Measurements from ENCODE around the gene FATE1. TPM values are rescaled to one million over a fixed set of nuclear protein-coding genes. Genes with fewer than 3 reads are reported as not detected.

Gene FATE1
- total RNA-seq, 1 donor from 2014 or later: not detected

- H3K9me3 Mint-ChIP-seq (ENCODE audit: unreplicated experiment): no peaks in the 10 kb centered on the region
- Histone ChIP-seq H3K27me3 (ENCODE audit: insufficient read depth, low read length) (no peaks in the 10 kb centered on the region), H2AFZ (ENCODE audit: low read depth, low read length) (no peak overlapping the region), H3K9me3 (ENCODE audit: insufficient read depth, low read depth, low read length) (no peaks in the 10 kb centered on the region), H3K36me3 (ENCODE audit: insufficient read depth, low read length) (no peaks in the 10 kb centered on the region), H3K27ac (ENCODE audit: low read depth, low read length) (no peak overlapping the region), H3K79me2 (ENCODE audit: insufficient read depth, low read length) (no peaks in the 10 kb centered on the region), H3K4me2 (ENCODE audit: low read length) (no peak overlapping the region), H3K4me1 (ENCODE audit: insufficient read depth, low read length) (no peaks in the 10 kb centered on the region), H4K20me1 (ENCODE audit: insufficient read depth, low read length) (no peaks in the 10 kb centered on the region), H3K4me3 (ENCODE audit: insufficient read depth, low read depth, low read length) (no peak overlapping the region), H3K9ac (ENCODE audit: low read length) (no peak overlapping the region)
- H3K4me3 Mint-ChIP-seq (ENCODE audit: unreplicated experiment): no peak overlapping the region
- H3K36me3 Mint-ChIP-seq (ENCODE audit: low read depth, unreplicated experiment): no peaks in the 10 kb centered on the region
- TF ChIP-seq EZH2 (IDR thresholded peaks at IDR 0.05; ENCODE audit: insufficient read depth, low read length): no peak
- TF ChIP-seq CTCF (IDR thresholded peaks at IDR 0.05; ENCODE audit: insufficient read depth, low read depth, low read length): no peak
- peaks cover 4% of the 10 kb centered on the region for H3K4me1 Mint-ChIP-seq (ENCODE audit: low read depth, unreplicated experiment)
- DNase-seq (ENCODE audit: low read depth) (no peak), FAIRE-seq (no peak)
- H3K27me3 Mint-ChIP-seq (ENCODE audit: low read depth, unreplicated experiment): peaks cover 15% of the 10 kb centered on the region
- no peak overlapping the region for H3K27ac Mint-ChIP-seq (ENCODE audit: unreplicated experiment)
These were observed 4.7 kb upstream of the FATE1 start for GRCh38 chrX:151711154-151711553.

GRCh38 chrX:151711787-151712186 lies 4.0 kb upstream of the FATE1 start:
- H3K27ac ChIP-seq (ENCODE audit: low read depth, low read length): no peak overlapping the region
- no peak overlapping the region for H3K27ac Mint-ChIP-seq (ENCODE audit: unreplicated experiment)
- no peak overlapping the region for H3K9ac ChIP-seq (ENCODE audit: low read length)
- peaks cover 21% of the 10 kb centered on the region for H3K27me3 Mint-ChIP-seq (ENCODE audit: low read depth, unreplicated experiment)
- H3K4me2 ChIP-seq (ENCODE audit: low read length): no peak overlapping the region
- H4K20me1 ChIP-seq (ENCODE audit: insufficient read depth, low read length): no peaks in the 10 kb centered on the region
- DNase-seq (ENCODE audit: low read depth) (no peak), FAIRE-seq (no peak)
- H3K27me3 ChIP-seq (ENCODE audit: insufficient read depth, low read length): no peaks in the 10 kb centered on the region
- H3K4me1 Mint-ChIP-seq (ENCODE audit: low read depth, unreplicated experiment): peaks cover 4% of the 10 kb centered on the region
- H2AFZ ChIP-seq (ENCODE audit: low read depth, low read length): no peak overlapping the region
- no peak overlapping the region for H3K4me3 ChIP-seq (ENCODE audit: insufficient read depth, low read depth, low read length)
- no peaks in the 10 kb centered on the region for H3K4me1 ChIP-seq (ENCODE audit: insufficient read depth, low read length)
- no peak overlapping the region for H3K4me3 Mint-ChIP-seq (ENCODE audit: unreplicated experiment)
- no peaks in the 10 kb centered on the region for H3K9me3 ChIP-seq (ENCODE audit: insufficient read depth, low read depth, low read length)
- H3K79me2 ChIP-seq (ENCODE audit: insufficient read depth, low read length): no peaks in the 10 kb centered on the region
- H3K36me3 Mint-ChIP-seq (ENCODE audit: low read depth, unreplicated experiment): no peaks in the 10 kb centered on the region
- H3K9me3 Mint-ChIP-seq (ENCODE audit: unreplicated experiment): no peaks in the 10 kb centered on the region
- H3K36me3 ChIP-seq (ENCODE audit: insufficient read depth, low read length): no peaks in the 10 kb centered on the region
- TF ChIP-seq EZH2 (IDR thresholded peaks at IDR 0.05; ENCODE audit: insufficient read depth, low read length): no peak
- TF ChIP-seq CTCF (IDR thresholded peaks at IDR 0.05; ENCODE audit: insufficient read depth, low read depth, low read length): no peak

GRCh38 chrX:151712253-151712652 lies 3.6 kb upstream of the FATE1 start:
- H3K9me3 Mint-ChIP-seq (ENCODE audit: unreplicated experiment): no peaks in the 10 kb centered on the region
- no peak overlapping the region for H3K9ac ChIP-seq (ENCODE audit: low read length)

More at GRCh38 chrX:151712253-151712652, 3.6 kb upstream of the FATE1 start:
- no peaks in the 10 kb centered on the region for H3K36me3 Mint-ChIP-seq (ENCODE audit: low read depth, unreplicated experiment)
- FAIRE-seq (no peak), DNase-seq (ENCODE audit: low read depth) (no peak)
- Histone ChIP-seq H3K36me3 (ENCODE audit: insufficient read depth, low read length) (no peaks in the 10 kb centered on the region), H3K27ac (ENCODE audit: low read depth, low read length) (no peak overlapping the region), H3K4me2 (ENCODE audit: low read length) (no peak overlapping the region), H3K4me1 (ENCODE audit: insufficient read depth, low read length) (no peaks in the 10 kb centered on the region), H3K9me3 (ENCODE audit: insufficient read depth, low read depth, low read length) (no peaks in the 10 kb centered on the region), H3K27me3 (ENCODE audit: insufficient read depth, low read length) (no peaks in the 10 kb centered on the region), H3K4me3 (ENCODE audit: insufficient read depth, low read depth, low read length) (no peak overlapping the region), H2AFZ (ENCODE audit: low read depth, low read length) (no peak overlapping the region), H4K20me1 (ENCODE audit: insufficient read depth, low read length) (no peaks in the 10 kb centered on the region), H3K79me2 (ENCODE audit: insufficient read depth, low read length) (no peaks in the 10 kb centered on the region)
- no peak overlapping the region for H3K4me3 Mint-ChIP-seq (ENCODE audit: unreplicated experiment)
- peaks cover 4% of the 10 kb centered on the region for H3K4me1 Mint-ChIP-seq (ENCODE audit: low read depth, unreplicated experiment)
- TF ChIP-seq EZH2 (IDR thresholded peaks at IDR 0.05; ENCODE audit: insufficient read depth, low read length): no peak
- TF ChIP-seq CTCF (IDR thresholded peaks at IDR 0.05; ENCODE audit: insufficient read depth, low read depth, low read length): no peak
- H3K27me3 Mint-ChIP-seq (ENCODE audit: low read depth, unreplicated experiment): peaks cover 23% of the 10 kb centered on the region
- no peak overlapping the region for H3K27ac Mint-ChIP-seq (ENCODE audit: unreplicated experiment)
